Activated CD8-positive, alpha-beta memory T cell treated with anti-CD3 and anti-CD28 coated beads, Interleukin-2, amount 10 ng/mL, durations not matched to agents 7 days and 5 days (primary cell): ENCODE data around the gene LNPEP. TPM values are rescaled to one million over a fixed set of nuclear protein-coding genes. Genes with fewer than 3 reads are reported as not detected.
"Not testable (repeated sequence)": the region's sequence is repeated elsewhere in the genome, so short reads cannot be mapped to it uniquely, and the experiment has no call there.

Source experiments
- ATAC-seq: fragments of 150-1000 bp; cut with Tn5 transposase; one replicate; pipeline ENCODE4 v1.10.0; 2021; ENCODE audit warnings: moderate library complexity
- CTCF ChIA-PET: fragments of 350-600 bp; sonication (Branson Sonifier 250); formaldehyde crosslinking; loops from one replicate; lab custom pipeline; 2021; ENCODE audit warnings: antibody characterized with exemption; lab: Charles Lee
- DNase-seq: peaks from one replicate; pipeline ENCODE4 v3.0.0-alpha.2; 2020
- H3K27ac Mint-ChIP-seq: one replicate; pipeline ENCODE4 v1.8.0; 2021; ENCODE audit warnings: mild to moderate bottlenecking, mixed read lengths
- H3K27me3 Mint-ChIP-seq: one replicate; pipeline ENCODE4 v1.8.0; 2021; ENCODE audit warnings: mixed read lengths
- H3K36me3 Mint-ChIP-seq: one replicate; pipeline ENCODE4 v1.8.0; 2021; ENCODE audit warnings: mild to moderate bottlenecking, mixed read lengths
- H3K4me1 Mint-ChIP-seq: one replicate; pipeline ENCODE4 v1.8.0; 2021; ENCODE audit warnings: mixed read lengths
- H3K4me3 Mint-ChIP-seq: one replicate; pipeline ENCODE4 v1.8.0; 2021; ENCODE audit warnings: mild to moderate bottlenecking, moderate library complexity, mixed read lengths
- H3K9me3 Mint-ChIP-seq: one replicate; pipeline ENCODE4 v1.8.0; 2022; ENCODE audit warnings: low read depth, mixed read lengths
- total RNA-seq, 2 experiments: library from RNA; stranded (reverse); gene quantifications; one replicate each; pipeline ENCODE4 v1.2.3, GENCODE V29; 2021

LNPEP gene
- total RNA-seq, 2 experiments from 2014 or later, result 67.4 to 80.4 TPM

GRCh38 chr5:96911139-96911538, 24.7 kb upstream of the LNPEP start:
- peaks cover 4% of the 10 kb centered on the region for H3K4me1 Mint-ChIP-seq
- no peak for DNase-seq
- no peak overlapping the region for H3K4me3 Mint-ChIP-seq
- H3K27ac Mint-ChIP-seq, result no peak overlapping the region
- no peak for ATAC-seq
- peaks cover 2% of the 10 kb centered on the region for H3K9me3 Mint-ChIP-seq
- CTCF ChIA-PET, result interaction anchor here (1.8 kb wide), 1 partner anchor 86 kb away, joined by 5 read pairs; no protein-coding TSS in a partner anchor
- peaks cover 60% of the 10 kb centered on the region for H3K36me3 Mint-ChIP-seq
- no peaks in the 10 kb centered on the region for H3K27me3 Mint-ChIP-seq

DNA sequence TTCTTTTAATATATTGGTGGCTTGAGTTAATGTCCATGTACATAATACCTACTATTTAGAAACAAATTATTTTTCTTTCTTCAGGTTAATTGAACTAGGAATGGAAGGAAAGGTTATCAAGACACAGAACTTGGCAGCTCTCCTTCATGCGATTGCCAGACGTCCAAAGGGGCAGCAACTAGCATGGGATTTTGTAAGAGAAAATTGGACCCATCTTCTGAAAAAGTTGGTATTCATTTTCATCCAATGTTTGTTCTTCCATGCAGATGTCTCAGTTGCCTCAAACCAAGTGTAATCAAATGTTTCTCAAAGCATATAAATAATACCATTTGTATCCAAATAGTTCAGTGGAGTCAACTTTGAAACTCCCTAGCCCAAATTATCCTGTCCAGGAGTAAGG, 22.6 kb upstream of the LNPEP start:
- Mint-ChIP-seq H3K4me1 (peaks cover 4% of the 10 kb centered on the region), H3K27ac (no peak overlapping the region), H3K4me3 (no peak overlapping the region), H3K9me3 (peaks cover 2% of the 10 kb centered on the region), H3K36me3 (peaks cover 68% of the 10 kb centered on the region), H3K27me3 (no peaks in the 10 kb centered on the region)
- DNase-seq, result no peak
- CTCF ChIA-PET, result interaction anchor here (1.0 kb wide), 1 partner anchor 44 kb away, joined by 3 read pairs; no protein-coding TSS in a partner anchor
- ATAC-seq, result no peak

DNA sequence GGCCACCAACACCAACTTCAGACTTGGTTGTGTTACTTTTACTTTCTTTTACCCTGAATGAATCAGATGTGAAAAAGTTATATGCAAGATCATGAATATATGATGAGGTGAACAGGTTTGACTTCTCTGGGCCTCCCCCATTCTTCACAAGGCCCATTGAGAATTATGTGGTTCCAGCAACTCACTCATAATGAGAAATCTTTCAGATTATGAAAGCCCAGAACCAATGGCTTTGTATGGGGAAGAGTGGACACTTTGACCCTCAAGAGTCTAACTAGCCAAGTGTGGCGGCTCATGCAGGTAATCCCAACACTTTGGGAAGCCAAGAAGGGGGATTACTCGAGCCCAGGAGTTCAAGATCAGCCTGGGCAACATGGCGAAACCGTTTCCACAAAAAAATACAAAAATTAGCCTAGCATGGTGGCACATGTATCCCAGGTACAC, 16.1 kb upstream of the LNPEP start:
- DNase-seq, result no peak
- peak; percentile 20 for ATAC-seq
- Mint-ChIP-seq H3K36me3 (peaks cover 55% of the 10 kb centered on the region), H3K4me1 (peaks cover 27% of the 10 kb centered on the region), H3K9me3 (no peaks in the 10 kb centered on the region), H3K27ac (no peak overlapping the region), H3K27me3 (no peaks in the 10 kb centered on the region), H3K4me3 (no peak overlapping the region)
- CTCF ChIA-PET, result no interaction called here

DNA sequence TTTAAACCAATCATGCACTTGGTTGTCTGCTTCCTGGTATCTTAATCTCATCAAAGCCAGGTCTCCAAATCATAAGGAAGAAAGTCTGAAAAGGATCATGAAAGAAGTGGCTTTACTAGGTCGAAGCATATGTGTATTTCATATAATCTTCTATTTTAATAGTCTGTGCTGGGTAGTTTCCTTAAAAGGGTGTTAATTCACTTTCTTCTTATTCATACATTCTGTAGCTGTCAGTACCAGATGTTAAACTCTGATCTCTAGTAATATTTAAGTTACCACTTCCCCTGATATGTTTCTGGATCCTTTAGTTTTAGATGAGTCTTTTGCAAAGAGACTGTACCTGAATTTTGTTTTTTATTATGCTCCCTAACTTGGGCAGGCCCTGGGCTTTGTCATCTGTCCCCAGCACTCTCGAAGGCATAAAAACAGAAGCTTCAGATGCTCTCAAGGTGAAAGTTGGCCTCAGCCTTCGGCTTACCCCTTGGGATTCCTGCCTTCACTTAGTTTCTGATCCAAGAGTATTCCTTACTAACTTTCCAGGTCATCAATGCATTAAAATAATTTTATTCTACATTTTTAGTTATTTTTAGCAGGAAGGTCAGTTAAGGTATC, 15.0 kb upstream of the LNPEP start:
- no peaks in the 10 kb centered on the region for H3K9me3 Mint-ChIP-seq
- H3K27me3 Mint-ChIP-seq, result no peaks in the 10 kb centered on the region
- CTCF ChIA-PET, result no interaction called here
- no peak for ATAC-seq
- no peak overlapping the region for H3K4me3 Mint-ChIP-seq
- DNase-seq, result no peak
- H3K4me1 Mint-ChIP-seq, result peaks cover 27% of the 10 kb centered on the region
- peaks cover 52% of the 10 kb centered on the region for H3K36me3 Mint-ChIP-seq
- H3K27ac Mint-ChIP-seq, result no peak overlapping the region

GRCh38 chr5:96922499-96923244, 13.2 kb upstream of the LNPEP start:
- no peak overlapping the region for H3K4me3 Mint-ChIP-seq
- no peaks in the 10 kb centered on the region for H3K9me3 Mint-ChIP-seq
- H3K36me3 Mint-ChIP-seq, result peaks cover 41% of the 10 kb centered on the region
- DNase-seq (no peak), ATAC-seq (no peak)
- H3K27ac Mint-ChIP-seq, result no peak overlapping the region
- CTCF ChIA-PET, result interaction anchor here (0.6 to 1.1 kb wide), 2 partner anchors 204 to 239 kb away, joined by 3 to 4 read pairs; no protein-coding TSS in a partner anchor
- H3K27me3 Mint-ChIP-seq, result no peaks in the 10 kb centered on the region
- peaks cover 27% of the 10 kb centered on the region for H3K4me1 Mint-ChIP-seq

- Mint-ChIP-seq H3K27me3 (no peaks in the 10 kb centered on the region), H3K36me3 (peaks cover 38% of the 10 kb centered on the region), H3K27ac (peak overlapping the region; percentile 40), H3K9me3 (no peaks in the 10 kb centered on the region), H3K4me1 (peaks cover 26% of the 10 kb centered on the region), H3K4me3 (no peak overlapping the region)
- CTCF ChIA-PET, result no interaction called here
- peak; percentile 39 for ATAC-seq
- no peak for DNase-seq
These were observed 11.8 kb upstream of the LNPEP start for GRCh38 chr5:96924016-96924443.

GRCh38 chr5:96926276-96926675, 9.6 kb upstream of the LNPEP start:
- no peak for DNase-seq
- Mint-ChIP-seq H3K9me3 (no peaks in the 10 kb centered on the region), H3K4me3 (no peak overlapping the region), H3K27ac (no peak overlapping the region), H3K4me1 (peaks cover 24% of the 10 kb centered on the region), H3K36me3 (peaks cover 26% of the 10 kb centered on the region), H3K27me3 (no peaks in the 10 kb centered on the region)
- no peak for ATAC-seq
- CTCF ChIA-PET, result no interaction called here

- Mint-ChIP-seq H3K4me1 (peaks cover 27% of the 10 kb centered on the region), H3K36me3 (peaks cover 23% of the 10 kb centered on the region), H3K4me3 (no peak overlapping the region), H3K27me3 (no peaks in the 10 kb centered on the region), H3K9me3 (no peaks in the 10 kb centered on the region), H3K27ac (no peak overlapping the region)
- CTCF ChIA-PET, result interaction anchor here (1.9 kb wide), 1 partner anchor 58 kb away, joined by 5 read pairs; no protein-coding TSS in a partner anchor
- DNase-seq, result no peak
- ATAC-seq, result no peak
These were observed 8.9 kb upstream of the LNPEP start for GRCh38 chr5:96927008-96927407.

GRCh38 chr5:96928931-96929708, 6.8 kb upstream of the LNPEP start:
- no peaks in the 10 kb centered on the region for H3K27me3 Mint-ChIP-seq
- no peak overlapping the region for H3K4me3 Mint-ChIP-seq
- no peaks in the 10 kb centered on the region for H3K9me3 Mint-ChIP-seq
- peaks cover 20% of the 10 kb centered on the region for H3K36me3 Mint-ChIP-seq
- H3K4me1 Mint-ChIP-seq, result peaks cover 30% of the 10 kb centered on the region
- ATAC-seq (no peak), DNase-seq (no peak)
- CTCF ChIA-PET, result no interaction called here
- no peak overlapping the region for H3K27ac Mint-ChIP-seq

DNA sequence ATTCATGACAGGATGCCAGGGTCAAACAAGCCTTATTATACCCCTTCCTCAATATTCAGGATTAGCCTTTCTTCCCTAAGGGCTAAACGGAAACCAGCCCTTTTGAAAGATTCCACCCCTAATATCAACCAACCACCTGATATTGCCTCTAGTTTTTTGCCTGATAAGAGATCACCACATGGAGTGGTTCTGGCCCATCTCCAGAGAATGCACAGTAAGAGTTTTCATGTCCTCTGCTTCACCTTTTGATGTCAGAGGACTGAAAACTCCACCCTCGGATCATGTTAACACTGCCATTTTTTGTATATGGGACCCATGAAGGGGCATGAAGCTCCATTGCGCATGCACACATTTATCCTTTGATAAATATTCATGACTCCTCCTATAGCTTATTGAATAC, 5.8 kb upstream of the LNPEP start:
- H3K27me3 Mint-ChIP-seq, result no peaks in the 10 kb centered on the region
- no peak overlapping the region for H3K27ac Mint-ChIP-seq
- H3K4me3 Mint-ChIP-seq, result no peak overlapping the region
- DNase-seq (no peak), ATAC-seq (no peak)
- H3K36me3 Mint-ChIP-seq, result peaks cover 18% of the 10 kb centered on the region
- H3K9me3 Mint-ChIP-seq, result no peaks in the 10 kb centered on the region
- peaks cover 28% of the 10 kb centered on the region for H3K4me1 Mint-ChIP-seq
- CTCF ChIA-PET, result interaction anchor here (0.9 kb wide), 1 partner anchor 45 kb away, joined by 3 read pairs; no protein-coding TSS in a partner anchor

GRCh38 chr5:96930589-96930988, 5.3 kb upstream of the LNPEP start:
- Mint-ChIP-seq H3K4me3 (no peak overlapping the region), H3K27ac (no peak overlapping the region), H3K4me1 (peaks cover 28% of the 10 kb centered on the region), H3K27me3 (no peaks in the 10 kb centered on the region), H3K36me3 (peaks cover 17% of the 10 kb centered on the region), H3K9me3 (no peaks in the 10 kb centered on the region)
- ATAC-seq (no peak), DNase-seq (no peak)
- CTCF ChIA-PET, result interaction anchor here (0.9 to 1.7 kb wide), 2 partner anchors 42 to 45 kb away, joined by 3 to 4 read pairs; no protein-coding TSS in a partner anchor

DNA sequence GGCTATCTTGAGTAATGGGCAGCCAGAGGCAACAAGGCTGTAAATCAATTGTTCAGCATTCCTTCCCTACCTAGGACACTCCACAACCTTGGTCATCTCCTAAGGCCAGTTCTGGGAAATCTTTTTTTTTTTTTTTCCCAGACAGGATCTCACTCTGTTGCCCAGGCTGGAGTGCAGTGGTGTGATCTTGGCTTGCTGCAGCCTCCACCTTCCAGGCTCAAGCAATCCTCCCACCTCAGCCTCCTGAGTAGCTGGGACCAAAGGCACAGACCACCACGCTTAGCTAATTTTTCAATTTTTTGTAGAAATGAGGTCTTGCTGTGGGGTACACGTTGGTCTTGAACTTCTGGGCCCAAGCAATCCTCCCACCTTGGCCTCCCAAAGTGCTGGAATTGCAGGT, 4.8 kb upstream of the LNPEP start:
- ATAC-seq, DNase-seq, H3K4me3 Mint-ChIP-seq, H3K27ac Mint-ChIP-seq, H3K27me3 Mint-ChIP-seq, H3K9me3 Mint-ChIP-seq: not testable (repeated sequence)
- Mint-ChIP-seq H3K36me3 (peaks cover 16% of the 10 kb centered on the region), H3K4me1 (peaks cover 28% of the 10 kb centered on the region)
- CTCF ChIA-PET, result interaction anchor here (0.6 to 1.7 kb wide), 2 partner anchors 42 to 130 kb away, joined by 3 to 4 read pairs; no protein-coding TSS in a partner anchor

DNA sequence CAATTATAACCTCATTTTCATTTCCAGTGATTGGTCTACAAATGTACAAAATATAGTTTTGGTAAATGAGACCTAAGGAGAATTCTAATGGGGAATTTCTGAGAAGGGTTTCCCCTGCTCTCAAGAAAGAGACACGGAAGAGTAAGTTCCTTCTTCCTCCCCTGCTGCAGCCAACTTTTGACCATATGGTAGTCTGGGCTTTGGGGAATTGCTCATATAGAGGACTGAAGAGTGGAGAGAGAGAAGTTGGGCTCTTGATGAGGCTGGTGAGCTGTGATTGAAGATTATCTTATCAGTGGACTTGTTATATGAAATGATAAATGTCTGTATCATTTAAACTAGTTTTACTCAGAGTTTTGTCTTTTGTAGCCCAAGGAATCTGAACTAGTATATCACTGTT, 4.3 kb upstream of the LNPEP start:
- CTCF ChIA-PET, result interaction anchor here (0.6 to 1.7 kb wide), 3 partner anchors 43 to 130 kb away, joined by 3 to 4 read pairs (median 4); no protein-coding TSS in a partner anchor
- peaks cover 18% of the 10 kb centered on the region for H3K36me3 Mint-ChIP-seq
- no peaks in the 10 kb centered on the region for H3K9me3 Mint-ChIP-seq
- H3K4me1 Mint-ChIP-seq, result peaks cover 28% of the 10 kb centered on the region
- no peak overlapping the region for H3K27ac Mint-ChIP-seq
- no peak for DNase-seq
- peak overlapping the region; percentile 86 for H3K4me3 Mint-ChIP-seq
- no peak for ATAC-seq
- no peaks in the 10 kb centered on the region for H3K27me3 Mint-ChIP-seq
